Mucosa of descending colon (tissue), 3 donors: ENCODE measurements around the gene FLYWCH2. TPM values are rescaled to one million over a fixed set of nuclear protein-coding genes. Genes with fewer than 3 reads are reported as not detected.
A peak's percentile ranks its signal among the peaks of the same experiment; 100 is the strongest.
"Not testable (repeated sequence)": the region's sequence is repeated elsewhere in the genome, so short reads cannot be mapped to it uniquely, and the experiment has no call there.

ENCODE experiments used
- ATAC-seq: fragments of 200-7000 bp; cut with Tn5 transposase; one replicate; pipeline ENCODE4 v1.9.1; 2020; ENCODE audit warnings: mild to moderate bottlenecking, moderate library complexity
- DNase-seq, 3 donors: peaks; one replicate each; pipeline ENCODE4 v3.0.0-alpha.2; 2020
- H3K36me3 ChIP-seq: fragments of 200-600 bp; one replicate; pipeline ENCODE4 v1.8.0; 2021; ENCODE audit warnings: low read depth, mild to moderate bottlenecking
- H3K4me1 ChIP-seq: fragments of 200-600 bp; one replicate; pipeline ENCODE4 v1.8.0; 2021; ENCODE audit warnings: low read depth, mild to moderate bottlenecking
- H3K4me3 ChIP-seq: fragments of 200-600 bp; one replicate; pipeline ENCODE4 v1.8.0; 2021; ENCODE audit warnings: mild to moderate bottlenecking
- H3K9me3 ChIP-seq: fragments of 200-600 bp; one replicate; pipeline ENCODE4 v1.8.0; 2021; ENCODE audit warnings: mild to moderate bottlenecking
- intact Hi-C, 2 donors: fragments of 100-400 bp; cut with DNase I in 1 of 2; cut with micrococcal nuclease in 1 of 2; formaldehyde crosslinking; loops; one replicate each; pipeline versions ENCODE4 v1.11.0 to v1.11.1; 2022; cut with DNase I, micrococcal nuclease
- total RNA-seq, 3 donors: library from RNA; stranded (reverse); fragmentation: NEBNext Ultra II Directional in 2 of 3; extraction: Animal tissue kit (Norgen Biotek cat#: 25700) in 2 of 3; gene quantifications; one replicate each; pipeline versions ENCODE4 v1.2.1 to v1.2.4, GENCODE V29; 2021 to 2023
- TF ChIP-seq, protein P1 (sequence below): fragments of 200-600 bp; IDR thresholded peaks from one replicate; pipeline ENCODE4 v1.8.0; 2022; ENCODE audit warnings: antibody characterized with exemption, mild to moderate bottlenecking
- donor health status: DM: no; HTN: no; CAD: no; lungs with moderate emphysema.
- donor health status: DM: no; HTN: no; CAD: no.
- donor health status: DM: no; HTN: yes; CAD: no.

FLYWCH2 gene
- total RNA-seq, 3 donors from 2014 or later = 23.3 to 26.9 (median 25.3) TPM

DNA sequence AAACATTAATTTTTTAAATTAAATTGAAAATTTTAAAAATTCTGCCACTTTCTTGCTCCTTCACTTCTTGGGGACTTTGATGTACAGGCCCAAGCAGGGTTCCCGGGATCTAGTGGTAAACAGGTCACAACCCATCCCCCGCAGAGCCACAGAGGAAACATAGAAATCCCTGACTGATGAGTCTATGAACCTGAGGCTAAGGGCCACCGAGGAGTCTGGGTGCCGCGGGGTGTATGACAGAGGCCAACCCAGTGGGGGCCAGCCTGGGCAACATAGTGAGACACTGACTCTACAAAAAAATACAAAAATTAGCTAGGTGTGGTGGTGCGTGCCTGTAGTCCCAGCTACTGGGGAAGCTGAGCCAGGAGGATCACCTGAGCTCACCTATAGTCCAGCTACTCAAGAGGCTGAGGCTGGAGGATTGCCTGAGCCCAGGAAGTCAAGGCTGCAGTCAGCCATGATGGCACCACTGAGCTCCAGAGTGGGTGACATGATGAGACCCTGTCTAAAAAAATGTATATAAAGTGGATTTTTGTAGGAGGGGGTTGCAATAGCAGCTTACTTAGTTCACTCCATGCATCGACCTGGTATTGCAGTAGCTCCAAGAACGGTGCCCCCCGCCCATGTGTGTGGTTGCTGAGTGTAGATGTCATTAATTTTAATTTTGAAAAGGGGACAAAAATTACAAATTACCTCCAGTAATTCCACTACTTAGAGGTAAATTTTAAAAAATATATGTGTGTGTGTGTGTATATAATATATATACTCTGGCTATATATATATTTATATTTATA is 19.5 kb downstream of the FLYWCH2 start:
- no peaks in the 10 kb centered on the region for H3K9me3 ChIP-seq
- intact Hi-C loops = no loop called here
- no peak overlapping the region for H3K4me3 ChIP-seq
- no peak for ATAC-seq
- TF ChIP-seq, protein P1, sequence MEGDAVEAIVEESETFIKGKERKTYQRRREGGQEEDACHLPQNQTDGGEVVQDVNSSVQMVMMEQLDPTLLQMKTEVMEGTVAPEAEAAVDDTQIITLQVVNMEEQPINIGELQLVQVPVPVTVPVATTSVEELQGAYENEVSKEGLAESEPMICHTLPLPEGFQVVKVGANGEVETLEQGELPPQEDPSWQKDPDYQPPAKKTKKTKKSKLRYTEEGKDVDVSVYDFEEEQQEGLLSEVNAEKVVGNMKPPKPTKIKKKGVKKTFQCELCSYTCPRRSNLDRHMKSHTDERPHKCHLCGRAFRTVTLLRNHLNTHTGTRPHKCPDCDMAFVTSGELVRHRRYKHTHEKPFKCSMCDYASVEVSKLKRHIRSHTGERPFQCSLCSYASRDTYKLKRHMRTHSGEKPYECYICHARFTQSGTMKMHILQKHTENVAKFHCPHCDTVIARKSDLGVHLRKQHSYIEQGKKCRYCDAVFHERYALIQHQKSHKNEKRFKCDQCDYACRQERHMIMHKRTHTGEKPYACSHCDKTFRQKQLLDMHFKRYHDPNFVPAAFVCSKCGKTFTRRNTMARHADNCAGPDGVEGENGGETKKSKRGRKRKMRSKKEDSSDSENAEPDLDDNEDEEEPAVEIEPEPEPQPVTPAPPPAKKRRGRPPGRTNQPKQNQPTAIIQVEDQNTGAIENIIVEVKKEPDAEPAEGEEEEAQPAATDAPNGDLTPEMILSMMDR = no peak
- no peaks in the 10 kb centered on the region for H3K36me3 ChIP-seq
- peaks cover 8% of the 10 kb centered on the region for H3K4me1 ChIP-seq
- no peak for DNase-seq

DNA sequence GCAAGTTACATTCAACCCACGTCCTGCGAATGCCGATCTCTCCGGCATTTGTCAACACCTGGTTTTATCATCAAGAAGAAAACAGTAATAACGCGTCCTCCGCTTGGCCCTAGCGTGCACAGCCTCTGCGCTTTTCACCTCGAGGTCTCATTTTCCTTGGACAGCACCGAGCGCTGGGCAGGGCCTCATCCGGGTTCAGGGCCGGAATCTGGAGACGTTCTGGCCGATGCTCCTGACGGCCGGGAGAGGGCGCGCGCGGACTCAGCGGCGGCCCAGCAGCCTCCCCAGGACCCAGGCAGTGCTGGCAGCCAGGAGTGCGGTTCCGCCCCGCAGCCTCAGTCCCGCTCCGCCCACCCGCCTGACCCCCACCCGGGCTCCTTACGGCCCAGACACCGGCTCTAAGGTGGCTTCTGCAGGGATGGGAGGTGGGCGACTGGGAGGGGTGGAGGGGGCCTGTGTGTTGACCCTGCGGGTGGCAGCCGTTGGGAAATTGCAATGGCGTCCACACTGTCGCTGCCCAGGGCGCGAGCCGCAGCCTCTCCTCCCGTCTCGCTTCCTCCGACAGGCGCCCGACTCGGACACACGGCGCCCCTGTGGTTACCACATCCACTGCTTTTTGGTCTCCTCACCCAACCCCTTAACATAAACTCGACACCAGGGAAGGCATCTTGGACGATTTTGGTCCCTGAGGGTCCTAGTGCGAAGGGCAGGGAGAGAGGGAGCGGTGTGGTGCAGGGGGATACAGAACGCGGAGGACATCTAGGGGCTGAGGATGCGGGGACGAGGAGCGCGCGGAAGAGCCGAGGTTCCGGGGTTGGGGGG is 21.3 kb downstream of the FLYWCH2 start:
- DNase-seq (peak; percentile 86 to 91 (median 89)), ATAC-seq (peak; percentile 72)
- TF ChIP-seq, protein P1 = peak; percentile 99
- no peaks in the 10 kb centered on the region for H3K36me3 ChIP-seq
- intact Hi-C loops = no loop called here
- peaks cover 8% of the 10 kb centered on the region for H3K4me1 ChIP-seq
- H3K4me3 ChIP-seq = peak overlapping the region; percentile 74
- no peaks in the 10 kb centered on the region for H3K9me3 ChIP-seq

DNA sequence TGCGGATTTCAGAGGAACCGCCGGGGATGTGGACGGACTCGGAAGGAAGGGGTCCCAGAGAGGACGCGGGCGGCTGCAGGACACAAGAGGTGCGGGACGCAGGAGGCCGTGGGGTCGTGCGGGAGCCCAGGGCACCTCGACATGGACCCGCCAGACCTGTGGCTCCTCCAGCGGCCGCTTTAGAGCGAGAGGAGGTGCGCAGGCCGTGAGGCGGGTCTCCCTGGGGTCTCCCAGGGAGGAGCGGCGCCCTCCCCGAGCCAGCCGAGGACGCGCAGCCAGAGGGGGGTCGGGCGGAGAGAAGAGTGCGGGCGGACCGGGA is 21.9 kb downstream of the FLYWCH2 start:
- peaks cover 8% of the 10 kb centered on the region for H3K4me1 ChIP-seq
- no peaks in the 10 kb centered on the region for H3K36me3 ChIP-seq
- peak in 2 of 3 donors; percentile 55 to 79 for DNase-seq
- TF ChIP-seq, protein P1 = no peak
- peak; percentile 1 for ATAC-seq
- H3K9me3 ChIP-seq = no peaks in the 10 kb centered on the region
- peak overlapping the region; percentile 74 for H3K4me3 ChIP-seq
- intact Hi-C loops = no loop called here

DNA sequence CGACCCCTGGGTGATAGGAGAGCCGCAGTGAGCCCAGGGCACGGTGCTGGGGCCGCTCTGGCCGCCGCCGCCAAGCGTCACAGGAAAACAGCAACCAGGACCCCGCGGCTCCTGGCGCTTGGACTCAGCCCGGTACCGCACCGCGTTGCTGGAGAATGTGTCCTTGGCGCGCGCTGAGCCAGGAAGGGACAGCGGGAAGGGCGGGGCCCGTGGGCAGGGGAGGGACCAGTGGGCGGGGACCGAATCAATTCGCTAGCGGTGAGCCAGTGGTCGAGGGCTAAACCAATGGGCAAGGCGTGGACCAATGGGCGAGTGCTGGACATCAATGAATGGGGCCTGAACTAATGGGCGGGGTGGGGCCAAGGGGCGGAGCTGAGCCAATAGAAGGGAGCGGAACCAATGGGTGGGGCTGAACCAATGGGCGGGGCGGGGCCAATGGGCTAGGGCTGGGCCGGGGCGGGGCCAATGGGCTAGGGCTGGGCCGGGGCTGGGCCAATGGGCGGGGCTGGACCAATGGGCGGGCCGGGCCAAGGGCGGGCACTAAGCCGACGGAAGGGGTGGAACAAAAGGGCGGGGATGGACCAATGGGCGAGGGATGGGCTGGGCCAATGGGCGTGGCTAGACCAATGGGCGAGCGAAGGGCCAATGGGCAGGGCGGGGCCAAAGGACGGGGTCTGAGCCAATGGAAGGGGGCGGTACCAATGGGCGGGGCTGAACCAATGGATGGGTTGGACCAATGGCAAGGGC is 22.4 kb downstream of the FLYWCH2 start:
- peak overlapping the region; percentile 74 for H3K4me3 ChIP-seq
- TF ChIP-seq, protein P1 = no peak
- peaks cover 8% of the 10 kb centered on the region for H3K4me1 ChIP-seq
- H3K36me3 ChIP-seq = no peaks in the 10 kb centered on the region
- intact Hi-C loops = no loop called here
- DNase-seq (peak; percentile 99 to 100 (median 100)), ATAC-seq (peak; percentile 85)
- H3K9me3 ChIP-seq = no peaks in the 10 kb centered on the region

DNA sequence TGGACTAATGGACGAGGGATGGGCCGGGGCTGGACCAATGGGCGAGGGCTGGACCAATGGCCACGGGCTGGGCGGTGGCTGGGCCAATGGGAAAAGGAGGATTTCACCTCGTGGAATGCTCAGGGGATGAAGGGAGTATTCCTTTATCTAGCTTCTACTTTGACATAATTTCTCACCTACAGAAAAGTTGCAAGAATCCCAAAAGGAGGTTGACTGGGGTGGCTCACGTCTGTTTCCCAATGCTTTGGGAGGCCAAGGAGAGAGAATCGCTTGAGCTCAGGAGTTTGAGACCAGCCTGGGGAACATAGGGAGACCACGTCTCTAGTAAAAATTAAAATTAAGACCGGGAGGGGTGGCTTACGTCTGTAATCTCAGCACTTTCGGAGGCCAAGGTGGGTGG is 23.0 kb downstream of the FLYWCH2 start:
- ATAC-seq (no peak), DNase-seq (no peak)
- Histone ChIP-seq H3K4me3 (no peak overlapping the region), H3K9me3 (no peaks in the 10 kb centered on the region), H3K36me3 (no peaks in the 10 kb centered on the region), H3K4me1 (peaks cover 8% of the 10 kb centered on the region)
- intact Hi-C loops = no loop called here
- TF ChIP-seq, protein P1 = no peak

DNA sequence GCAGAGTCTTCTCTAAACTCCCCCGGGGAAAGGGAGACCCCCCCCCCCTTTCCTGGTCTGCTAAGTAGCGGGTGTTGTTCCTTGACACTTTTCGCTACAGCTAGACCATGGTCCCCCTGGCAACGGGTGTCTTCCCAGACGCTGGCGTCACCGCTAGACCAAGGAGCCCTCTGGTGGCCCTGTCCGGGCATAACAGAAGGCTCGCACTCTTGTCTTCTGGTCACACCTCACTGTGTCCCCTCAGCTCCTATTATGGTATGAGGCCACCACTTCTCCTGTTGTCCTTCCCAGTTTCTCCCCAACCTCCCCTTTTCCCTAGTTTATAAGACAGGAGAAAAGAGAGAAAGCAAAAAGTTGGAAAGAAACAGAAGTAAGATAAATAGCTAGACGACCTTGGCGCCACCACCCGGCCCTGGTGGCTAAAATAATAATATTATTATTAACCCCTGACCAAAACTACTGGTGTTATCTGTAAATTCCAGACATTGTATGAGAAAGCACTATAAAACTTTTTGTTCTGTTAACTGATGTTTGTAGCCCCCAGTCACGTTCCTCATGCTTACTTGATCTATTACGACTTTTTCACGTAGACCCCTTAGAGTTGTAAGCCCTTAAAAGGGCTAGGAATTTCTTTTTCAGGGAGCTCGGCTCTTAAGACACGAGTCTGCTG is 24.2 kb downstream of the FLYWCH2 start:
- peak in 2 of 3 donors; percentile 39 to 62 for DNase-seq
- H3K4me3 ChIP-seq, ATAC-seq, intact Hi-C loops, H3K36me3 ChIP-seq, H3K4me1 ChIP-seq, H3K9me3 ChIP-seq: not testable (repeated sequence)
